ENCODE results near the gene TRIM17.

Gene TRIM17

GRCh38 chr1:228358764-228359612, 57.7 kb downstream of the TRIM17 start:
- Histone ChIP-seq H3K36me3 (ENCODE audit: insufficient read depth) (no peaks in the 10 kb centered on the region), H3K4me3 (IDR thresholded peaks at IDR 0.05; ENCODE audit: insufficient read depth, low read depth, low read length) (no peak overlapping the region), H3K79me2 (ENCODE audit: insufficient read depth, low read depth) (no peaks in the 10 kb centered on the region), H3K9ac (no peak overlapping the region), H3K27me3 (ENCODE audit: insufficient read depth, low read depth) (no peaks in the 10 kb centered on the region), H4K20me1 (ENCODE audit: insufficient read depth) (no peaks in the 10 kb centered on the region), H2AFZ (ENCODE audit: low read depth) (no peak overlapping the region), H3K4me2 (no peak overlapping the region), H3K27ac (no peak overlapping the region), H3K4me1 (ENCODE audit: low read depth, poor library complexity, severe bottlenecking) (no peaks in the 10 kb centered on the region)
- TF ChIP-seq CTCF (conservative IDR thresholded peaks at IDR 0.05; ENCODE audit: low read depth, low read length): no peak

GRCh38 chr1:228358039-228358763, 58.5 kb downstream of the TRIM17 start:
- Histone ChIP-seq H3K27me3 (ENCODE audit: insufficient read depth, low read depth) (no peaks in the 10 kb centered on the region), H3K4me3 (IDR thresholded peaks at IDR 0.05; ENCODE audit: insufficient read depth, low read depth, low read length) (no peak overlapping the region), H3K4me1 (ENCODE audit: low read depth, poor library complexity, severe bottlenecking) (no peaks in the 10 kb centered on the region), H3K36me3 (ENCODE audit: insufficient read depth) (no peaks in the 10 kb centered on the region), H3K4me2 (no peak overlapping the region), H4K20me1 (ENCODE audit: insufficient read depth) (no peaks in the 10 kb centered on the region), H2AFZ (ENCODE audit: low read depth) (no peak overlapping the region), H3K79me2 (ENCODE audit: insufficient read depth, low read depth) (no peaks in the 10 kb centered on the region), H3K27ac (no peak overlapping the region), H3K9ac (no peak overlapping the region)
- no peak for TF ChIP-seq CTCF (conservative IDR thresholded peaks at IDR 0.05; ENCODE audit: low read depth, low read length)

Measured in KMS-11 (cell line).